Suprapubic skin (tissue), 4 donors: ENCODE measurements around the gene CNTN4. TPM values are rescaled to one million over a fixed set of nuclear protein-coding genes. Genes with fewer than 3 reads are reported as not detected.
"Not testable (repeated sequence)": the region's sequence is repeated elsewhere in the genome, so short reads cannot be mapped to it uniquely, and the experiment has no call there.

Experiments
- DNase-seq, 2 donors: peaks; one replicate each; pipeline ENCODE4 v3.0.0-alpha.2; 2019; ENCODE audit warnings: low spot score in 2 of 2
- H3K27ac ChIP-seq: fragments of 200-600 bp; sonication (generic); one replicate; pipeline ENCODE4 v1.5.1; 2019
- H3K27me3 ChIP-seq: fragments of 200-600 bp; sonication (generic); one replicate; pipeline ENCODE4 v1.5.1; 2019
- H3K36me3 ChIP-seq: fragments of 200-600 bp; sonication (generic); one replicate; pipeline ENCODE4 v1.5.1; 2019
- H3K4me1 ChIP-seq: fragments of 200-600 bp; sonication (generic); one replicate; pipeline ENCODE4 v1.5.1; 2019
- H3K4me3 ChIP-seq: fragments of 200-600 bp; sonication (generic); one replicate; pipeline ENCODE4 v1.5.1; 2019; ENCODE audit warnings: mild to moderate bottlenecking
- H3K9me3 ChIP-seq: fragments of 200-600 bp; sonication (generic); one replicate; pipeline ENCODE4 v1.5.1; 2019
- CTCF ChIP-seq, 2 donors: fragments of 200-600 bp in 1 of 2; fragments of 450-650 bp in 1 of 2; sonication (generic) in 1 of 2; IDR thresholded peaks; one replicate each; pipeline ENCODE4 v1.5.1; 2016 to 2019; ENCODE audit warnings: antibody characterized with exemption in 2 of 2, mild to moderate bottlenecking in 1 of 2, moderate library complexity in 1 of 2
- EP300 ChIP-seq: sonication (generic); formaldehyde crosslinking; IDR thresholded peaks from one replicate; pipeline ENCODE4 v1.6.1; 2017; ENCODE audit warnings: antibody characterized with exemption
- POLR2A ChIP-seq, 2 donors: fragments of 450-650 bp; IDR thresholded peaks; one replicate each; pipeline ENCODE4 v1.6.1; 2017; ENCODE audit warnings: antibody characterized with exemption in 2 of 2, mild to moderate bottlenecking in 2 of 2, moderate library complexity in 2 of 2
- POLR2AphosphoS5 ChIP-seq, 3 donors: sonication (generic); formaldehyde crosslinking; IDR thresholded peaks; one replicate each; pipeline ENCODE4 v1.6.1; 2017; ENCODE audit warnings: antibody characterized with exemption in 3 of 3
- WGBS: methylation state at CpG from one replicate; pipeline ENCODE4 v1.1.5; 2018; 5-methylcytosine and 5-hydroxymethylcytosine counted together
- total RNA-seq, 4 donors: library from RNA; depleted of rRNA; stranded (reverse); fragments of >200 nt; gene quantifications; one replicate each; pipeline ENCODE4 v1.1.0, GENCODE V29; 2016

The CNTN4 gene
- total RNA-seq, 4 donors from 2014 or later, result 0.60 to 8.1 (median 7.5) TPM

GRCh38 chr3:2910997-2911396 is 812.3 kb downstream of the CNTN4 start:
- Histone ChIP-seq H3K27ac (no peak overlapping the region), H3K4me1 (no peaks in the 10 kb centered on the region), H3K4me3 (no peak overlapping the region), H3K27me3 (no peaks in the 10 kb centered on the region), H3K9me3 (no peaks in the 10 kb centered on the region), H3K36me3 (no peaks in the 10 kb centered on the region)
- WGBS, result 68% methylated on average over 2 of the region's 2 CpGs
- no peak for TF ChIP-seq POLR2A (IDR thresholded peaks at IDR 0.05)
- TF ChIP-seq POLR2AphosphoS5 (IDR thresholded peaks at IDR 0.05), result no peak
- no peak for DNase-seq

- Histone ChIP-seq H3K4me3 (no peak overlapping the region), H3K27me3 (no peaks in the 10 kb centered on the region), H3K27ac (no peak overlapping the region), H3K36me3 (no peaks in the 10 kb centered on the region), H3K9me3 (no peaks in the 10 kb centered on the region), H3K4me1 (no peaks in the 10 kb centered on the region)
- 76% methylated on average over 3 of the region's 3 CpGs for WGBS
- no peak for DNase-seq
- TF ChIP-seq EP300 (no peak), POLR2AphosphoS5 (IDR thresholded peaks at IDR 0.05) (no peak), CTCF (IDR thresholded peaks at IDR 0.05) (no peak), POLR2A (IDR thresholded peaks at IDR 0.05) (no peak)
Observed at GRCh38 chr3:2915826-2916225, 817.2 kb downstream of the CNTN4 start.

DNA sequence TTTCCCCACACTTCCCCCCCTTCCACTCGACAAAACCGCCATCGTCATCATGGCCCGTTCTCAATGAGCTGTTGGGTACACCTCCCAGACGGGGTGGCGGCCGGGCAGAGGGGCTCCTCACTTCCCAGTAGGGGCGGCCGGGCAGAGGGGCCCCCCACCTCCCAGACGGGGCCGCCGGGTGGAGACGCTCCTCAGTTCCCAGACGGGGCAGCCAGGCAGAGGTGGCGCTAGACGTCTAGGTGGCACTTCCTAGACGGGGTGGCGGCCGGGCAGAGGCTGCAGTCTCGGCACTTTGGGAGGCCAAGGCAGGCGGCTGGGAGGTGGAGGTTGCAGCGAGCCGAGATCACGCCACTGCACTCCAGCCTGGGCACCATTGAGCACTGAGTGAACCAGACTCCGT is 818.0 kb downstream of the CNTN4 start:
- H3K4me3 ChIP-seq, H3K36me3 ChIP-seq, H3K27me3 ChIP-seq, H3K27ac ChIP-seq, H3K9me3 ChIP-seq, DNase-seq, H3K4me1 ChIP-seq: not testable (repeated sequence)
- WGBS, result 98% methylated on average over 9 of the region's 25 CpGs

- H3K4me1 ChIP-seq, result peaks cover 4% of the 10 kb centered on the region
- TF ChIP-seq CTCF (IDR thresholded peaks at IDR 0.05) (no peak), EP300 (no peak), POLR2AphosphoS5 (IDR thresholded peaks at IDR 0.05) (no peak), POLR2A (IDR thresholded peaks at IDR 0.05) (no peak)
- H3K9me3 ChIP-seq, result no peaks in the 10 kb centered on the region
- H3K27ac ChIP-seq, result no peak overlapping the region
- no peaks in the 10 kb centered on the region for H3K27me3 ChIP-seq
- no peak for DNase-seq
- H3K4me3 ChIP-seq, result no peak overlapping the region
- 86% methylated on average over 1 of the region's 1 CpG for WGBS
- no peaks in the 10 kb centered on the region for H3K36me3 ChIP-seq
Observed at GRCh38 chr3:2920103-2920502, 821.4 kb downstream of the CNTN4 start.

DNA sequence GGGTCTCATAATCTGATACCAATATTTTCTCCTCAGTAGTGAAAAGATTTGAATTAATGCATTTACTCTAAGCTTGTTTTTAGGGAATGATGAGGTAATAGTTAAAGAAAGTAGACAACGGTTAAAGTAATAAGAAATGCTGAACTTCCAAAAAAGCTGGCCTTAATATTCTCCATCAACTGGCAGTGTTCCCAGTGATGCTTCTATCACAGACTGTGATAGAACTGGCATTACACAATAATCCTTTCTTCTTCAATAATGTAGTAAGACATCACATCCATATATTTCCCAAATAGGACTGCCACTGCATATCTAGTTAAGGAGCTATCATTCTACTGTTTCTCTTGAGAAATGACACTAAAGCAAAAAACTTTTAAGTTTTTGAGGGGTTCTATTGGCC is 822.8 kb downstream of the CNTN4 start:
- Histone ChIP-seq H3K9me3 (no peaks in the 10 kb centered on the region), H3K27me3 (no peaks in the 10 kb centered on the region), H3K36me3 (no peaks in the 10 kb centered on the region), H3K4me1 (peaks cover 4% of the 10 kb centered on the region), H3K27ac (no peak overlapping the region), H3K4me3 (no peak overlapping the region)
- no peak for TF ChIP-seq POLR2A (IDR thresholded peaks at IDR 0.05)
- TF ChIP-seq CTCF (IDR thresholded peaks at IDR 0.05), result no peak
- TF ChIP-seq EP300, result no peak
- no peak for TF ChIP-seq POLR2AphosphoS5 (IDR thresholded peaks at IDR 0.05)
- no peak for DNase-seq
- WGBS, result 34% methylated on average over 1 of the region's 1 CpG

GRCh38 chr3:2921903-2922302 is 823.2 kb downstream of the CNTN4 start:
- Histone ChIP-seq H3K27me3 (no peaks in the 10 kb centered on the region), H3K36me3 (no peaks in the 10 kb centered on the region), H3K4me3 (no peak overlapping the region), H3K9me3 (no peaks in the 10 kb centered on the region), H3K4me1 (peaks cover 4% of the 10 kb centered on the region), H3K27ac (no peak overlapping the region)
- 81% methylated on average over 1 of the region's 1 CpG for WGBS
- no peak for DNase-seq
- TF ChIP-seq POLR2A (IDR thresholded peaks at IDR 0.05) (no peak), CTCF (IDR thresholded peaks at IDR 0.05) (peak in 1 of 2 donors; percentile 27)
